Upper lobe of left lung (tissue), 4 donors: ENCODE measurements around the gene AP5S1.

ENCODE experiments used
- CTCF ChIP-seq, 6 experiments: fragments of 450-650 bp in 4 of 6; fragments of 200-600 bp in 2 of 6; sonication (generic) in 2 of 6; IDR thresholded peaks; one replicate each; pipeline ENCODE4 v1.5.1; 2016 to 2019; ENCODE audit warnings: antibody characterized with exemption in 6 of 6
- EP300 ChIP-seq, 4 donors: sonication (generic); formaldehyde crosslinking; IDR thresholded peaks; one replicate each; pipeline ENCODE4 v1.5.1; 2017; ENCODE audit warnings: antibody characterized with exemption in 4 of 4, control low read depth in 2 of 4
- POLR2A ChIP-seq, 4 donors: fragments of 450-650 bp; IDR thresholded peaks; one replicate each; pipeline ENCODE4 v1.5.1; 2016 to 2017; ENCODE audit warnings: antibody characterized with exemption in 4 of 4, mild to moderate bottlenecking in 2 of 4
- POLR2AphosphoS5 ChIP-seq, 2 donors: sonication (generic); formaldehyde crosslinking; IDR thresholded peaks; one replicate each; pipeline ENCODE4 v1.5.1; 2017; ENCODE audit warnings: antibody characterized with exemption in 2 of 2

- TF ChIP-seq CTCF (IDR thresholded peaks at IDR 0.05) (no peak), POLR2A (IDR thresholded peaks at IDR 0.05) (no peak), POLR2AphosphoS5 (IDR thresholded peaks at IDR 0.05) (no peak), EP300 (IDR thresholded peaks at IDR 0.05) (no peak)
These were observed 45.6 kb downstream of the AP5S1 start for GRCh38 chr20:3865887-3866407.
